Measurements from ENCODE around the gene MOK.
"Not testable (repeated sequence)": the region's sequence is repeated elsewhere in the genome, so short reads cannot be mapped to it uniquely, and the experiment has no call there.

Gene MOK

GRCh38 chr14:102249981-102250380 lies 55.0 kb downstream of the MOK start:
- no peak for DNase-seq (ENCODE audit: extremely low read depth, low read depth)
- TF ChIP-seq, protein P1, sequence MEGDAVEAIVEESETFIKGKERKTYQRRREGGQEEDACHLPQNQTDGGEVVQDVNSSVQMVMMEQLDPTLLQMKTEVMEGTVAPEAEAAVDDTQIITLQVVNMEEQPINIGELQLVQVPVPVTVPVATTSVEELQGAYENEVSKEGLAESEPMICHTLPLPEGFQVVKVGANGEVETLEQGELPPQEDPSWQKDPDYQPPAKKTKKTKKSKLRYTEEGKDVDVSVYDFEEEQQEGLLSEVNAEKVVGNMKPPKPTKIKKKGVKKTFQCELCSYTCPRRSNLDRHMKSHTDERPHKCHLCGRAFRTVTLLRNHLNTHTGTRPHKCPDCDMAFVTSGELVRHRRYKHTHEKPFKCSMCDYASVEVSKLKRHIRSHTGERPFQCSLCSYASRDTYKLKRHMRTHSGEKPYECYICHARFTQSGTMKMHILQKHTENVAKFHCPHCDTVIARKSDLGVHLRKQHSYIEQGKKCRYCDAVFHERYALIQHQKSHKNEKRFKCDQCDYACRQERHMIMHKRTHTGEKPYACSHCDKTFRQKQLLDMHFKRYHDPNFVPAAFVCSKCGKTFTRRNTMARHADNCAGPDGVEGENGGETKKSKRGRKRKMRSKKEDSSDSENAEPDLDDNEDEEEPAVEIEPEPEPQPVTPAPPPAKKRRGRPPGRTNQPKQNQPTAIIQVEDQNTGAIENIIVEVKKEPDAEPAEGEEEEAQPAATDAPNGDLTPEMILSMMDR (IDR thresholded peaks at IDR 0.05; ENCODE audit: low read depth, low read length, missing control alignments), result no peak
- H3K4me3 ChIP-seq (replicated peaks; ENCODE audit: low read depth, low read length), result no peak overlapping the region

- TF ChIP-seq, protein P1 (IDR thresholded peaks at IDR 0.05; ENCODE audit: low read depth, low read length, missing control alignments), result no peak
- no peak for DNase-seq (ENCODE audit: extremely low read depth, low read depth)
- H3K4me3 ChIP-seq (replicated peaks; ENCODE audit: low read depth, low read length), result no peak overlapping the region
Measured at GRCh38 chr14:102249041-102249440, 55.9 kb downstream of the MOK start.

GRCh38 chr14:102248121-102248520 lies 56.8 kb downstream of the MOK start:
- TF ChIP-seq, protein P1 (IDR thresholded peaks at IDR 0.05; ENCODE audit: low read depth, low read length, missing control alignments), result no peak
- H3K4me3 ChIP-seq (replicated peaks; ENCODE audit: low read depth, low read length), result no peak overlapping the region
- DNase-seq (ENCODE audit: extremely low read depth, low read depth), result no peak

DNA sequence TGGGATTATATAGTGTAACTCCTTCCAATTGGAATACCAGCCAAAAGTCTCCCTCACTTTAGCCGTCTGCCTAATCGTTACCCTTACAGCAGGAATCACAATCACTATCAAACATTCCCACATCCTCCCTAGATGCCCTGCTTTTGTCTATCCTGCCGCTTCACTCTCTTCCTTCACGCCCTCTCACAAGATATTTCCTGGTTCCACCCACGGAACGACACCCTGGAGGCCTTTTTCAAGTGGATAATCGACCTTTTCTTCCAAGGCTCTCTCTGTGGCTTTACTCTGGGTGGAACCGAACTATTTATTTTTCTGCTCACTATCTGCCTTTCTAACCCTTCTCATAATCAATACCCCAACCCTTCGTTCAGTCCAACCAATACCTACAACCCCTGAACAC lies 58.9 kb downstream of the MOK start:
- TF ChIP-seq, protein P1 (IDR thresholded peaks at IDR 0.05; ENCODE audit: low read depth, low read length, missing control alignments), result no peak
- DNase-seq (ENCODE audit: extremely low read depth, low read depth), result no peak
- no peak overlapping the region for H3K4me3 ChIP-seq (replicated peaks; ENCODE audit: low read depth, low read length)

DNA sequence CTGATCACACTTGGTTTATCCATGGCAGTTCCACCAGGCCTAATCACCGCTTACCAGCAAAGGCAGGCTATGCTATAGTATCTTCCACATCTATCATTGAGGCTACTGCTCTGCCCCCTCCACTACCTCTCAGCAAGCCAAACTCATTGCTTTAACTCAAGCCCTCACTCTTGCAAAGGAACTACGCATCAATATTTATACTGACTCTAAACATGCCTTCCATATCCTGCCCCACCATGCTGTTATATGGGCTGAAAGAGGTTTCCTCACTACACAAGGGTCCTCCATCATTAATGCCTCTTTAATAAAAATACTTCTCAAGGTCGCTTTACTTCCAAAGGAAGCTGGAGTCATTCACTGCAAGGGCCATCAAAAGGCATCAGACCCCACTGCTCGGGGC lies 61.2 kb downstream of the MOK start:
- not testable (repeated sequence) for DNase-seq (ENCODE audit: extremely low read depth, low read depth); H3K4me3 ChIP-seq (replicated peaks; ENCODE audit: low read depth, low read length)

DNA sequence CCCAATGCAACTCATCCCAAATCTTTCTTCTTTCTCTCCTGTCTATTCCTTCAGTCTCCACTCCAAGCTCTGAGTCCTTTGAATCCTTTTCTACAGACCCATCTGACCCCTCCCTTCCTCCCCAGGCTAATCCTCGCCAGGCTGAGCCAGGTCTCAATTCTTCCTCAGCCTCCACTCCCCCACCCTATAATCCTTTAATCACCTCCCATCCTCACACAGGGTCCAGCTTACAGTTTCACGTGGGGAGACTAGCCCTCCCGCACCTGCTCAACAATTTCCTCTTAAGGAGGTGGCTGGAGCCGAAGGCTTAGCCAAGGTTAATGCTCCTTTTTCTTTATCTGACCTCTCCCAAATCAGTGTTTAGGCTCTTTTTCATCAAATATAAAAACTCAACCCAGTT lies 63.8 kb downstream of the MOK start:
- no peak for DNase-seq (ENCODE audit: extremely low read depth, low read depth)
- TF ChIP-seq, protein P1 (IDR thresholded peaks at IDR 0.05; ENCODE audit: low read depth, low read length, missing control alignments), result no peak
- no peak overlapping the region for H3K4me3 ChIP-seq (replicated peaks; ENCODE audit: low read depth, low read length)

- DNase-seq (ENCODE audit: extremely low read depth, low read depth); H3K4me3 ChIP-seq (replicated peaks; ENCODE audit: low read depth, low read length): not testable (repeated sequence)
Measured at GRCh38 chr14:102240481-102240880, 64.5 kb downstream of the MOK start.

GRCh38 chr14:102239231-102239630 lies 65.7 kb downstream of the MOK start:
- DNase-seq (ENCODE audit: extremely low read depth, low read depth), result no peak
- H3K4me3 ChIP-seq (replicated peaks; ENCODE audit: low read depth, low read length), result no peak overlapping the region
- TF ChIP-seq, protein P1 (IDR thresholded peaks at IDR 0.05; ENCODE audit: low read depth, low read length, missing control alignments), result no peak
